ENCODE results near the gene OLFM3. TPM values are rescaled to one million over a fixed set of nuclear protein-coding genes. Genes with fewer than 3 reads are reported as not detected.

The OLFM3 gene
- polyA plus RNA-seq, 4 donors: 1.2 to 31.6 (median 26.1) TPM

DNA sequence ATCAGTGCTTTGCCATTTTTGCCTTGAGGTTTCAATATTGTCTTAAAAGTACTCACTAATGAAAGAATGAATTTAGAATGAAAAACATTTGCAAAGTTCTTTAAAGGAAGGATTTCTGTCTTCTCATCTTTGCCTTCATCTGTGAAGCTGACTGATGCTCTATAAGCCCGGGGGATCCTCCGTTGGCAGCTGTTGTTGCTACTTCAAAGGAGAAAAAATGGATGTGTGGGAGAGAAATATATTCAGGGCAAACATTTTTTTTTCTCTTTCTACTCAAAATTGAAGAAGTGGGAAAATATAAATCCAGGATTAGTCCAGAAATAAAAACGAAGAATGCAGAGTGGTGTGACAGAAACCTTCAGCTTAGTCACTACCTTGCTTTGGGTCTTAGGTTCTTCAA lies 142.5 kb downstream of the OLFM3 start:
- no peak for DNase-seq (ENCODE audit: low read depth in 4 of 4, low spot score in 3 of 4)

DNA sequence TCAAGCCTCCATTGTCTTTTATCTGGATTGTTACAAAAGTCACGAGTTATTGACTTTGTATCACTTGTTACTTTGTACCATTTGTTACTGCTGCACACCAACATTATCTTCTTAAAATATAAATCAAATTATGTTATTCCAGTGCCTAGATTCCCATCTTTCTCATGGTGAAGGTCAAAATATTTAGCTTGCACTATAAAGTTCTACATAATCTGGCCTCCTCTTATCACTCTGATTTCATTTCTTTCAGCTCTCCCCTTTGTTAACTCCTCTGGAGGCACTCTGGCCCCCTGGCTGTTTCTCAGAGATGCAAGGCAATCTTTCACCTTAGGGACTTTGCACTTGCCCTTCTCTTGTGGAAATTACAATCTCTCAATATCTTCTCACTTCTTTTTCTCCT lies 143.8 kb downstream of the OLFM3 start:
- no peak for DNase-seq (ENCODE audit: low read depth in 4 of 4, low spot score in 3 of 4)

DNA sequence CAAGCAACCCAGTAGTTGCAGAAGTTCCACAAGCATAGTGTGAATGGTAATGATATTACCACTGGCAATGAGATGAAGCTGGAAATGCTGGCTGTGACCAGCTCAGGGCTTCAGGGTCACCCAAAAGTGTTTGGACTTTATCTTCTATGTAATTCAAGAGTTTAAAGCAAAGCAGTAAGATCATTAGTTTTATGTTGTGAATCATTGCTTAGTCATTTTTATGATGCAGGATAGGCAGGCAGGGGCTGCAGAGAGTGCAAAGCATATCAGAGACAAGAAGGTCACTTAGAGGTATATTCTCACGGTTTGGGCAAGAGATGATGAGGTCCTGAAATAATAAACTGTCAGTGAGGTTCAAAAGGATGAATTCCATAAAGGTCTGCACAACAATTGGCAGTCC lies 147.4 kb downstream of the OLFM3 start:
- no peak for DNase-seq (ENCODE audit: low read depth in 4 of 4, low spot score in 3 of 4)

DNA sequence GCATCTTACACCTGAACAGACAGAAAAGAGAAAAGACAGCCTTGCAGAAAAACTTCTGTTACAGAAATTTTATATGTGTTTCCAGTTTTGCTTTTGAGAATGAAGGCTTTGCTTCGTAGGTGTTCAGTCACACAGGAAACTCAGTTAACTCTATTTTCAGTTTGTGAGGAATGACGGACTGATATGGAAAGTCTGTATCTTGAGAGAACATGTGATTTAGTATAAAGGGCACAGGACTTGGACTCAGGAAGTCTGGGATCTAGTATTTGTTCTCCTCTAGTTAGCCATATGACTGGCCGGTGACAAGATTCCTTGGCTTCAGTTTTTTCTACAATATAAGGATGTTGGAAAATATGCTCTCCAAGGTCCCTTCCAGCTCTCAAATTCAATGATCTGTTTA lies 149.1 kb downstream of the OLFM3 start:
- no peak for DNase-seq (ENCODE audit: low read depth in 4 of 4, low spot score in 3 of 4)

DNA sequence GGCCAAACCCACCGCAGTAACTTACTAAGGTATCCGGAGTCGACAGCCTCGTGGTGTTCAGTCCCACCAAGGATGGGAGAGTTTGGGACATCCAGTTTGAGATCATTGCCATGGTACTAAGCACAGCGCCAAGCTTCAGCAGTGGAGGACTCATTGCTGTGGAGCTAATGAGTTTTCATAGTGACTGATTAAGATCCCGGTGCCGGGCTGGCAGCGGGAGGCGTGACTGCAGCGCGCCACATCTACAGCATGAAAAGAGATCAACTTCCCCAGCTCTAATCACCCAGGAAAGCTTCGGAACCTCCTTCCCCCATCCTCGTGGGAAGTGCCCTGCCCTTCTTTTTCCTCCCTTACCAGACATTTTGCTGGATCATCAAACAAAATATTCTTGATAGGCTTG lies 149.9 kb downstream of the OLFM3 start:
- peak; percentile 14 to 29 (median 24) for DNase-seq (ENCODE audit: low read depth in 4 of 4, low spot score in 3 of 4)

DNA sequence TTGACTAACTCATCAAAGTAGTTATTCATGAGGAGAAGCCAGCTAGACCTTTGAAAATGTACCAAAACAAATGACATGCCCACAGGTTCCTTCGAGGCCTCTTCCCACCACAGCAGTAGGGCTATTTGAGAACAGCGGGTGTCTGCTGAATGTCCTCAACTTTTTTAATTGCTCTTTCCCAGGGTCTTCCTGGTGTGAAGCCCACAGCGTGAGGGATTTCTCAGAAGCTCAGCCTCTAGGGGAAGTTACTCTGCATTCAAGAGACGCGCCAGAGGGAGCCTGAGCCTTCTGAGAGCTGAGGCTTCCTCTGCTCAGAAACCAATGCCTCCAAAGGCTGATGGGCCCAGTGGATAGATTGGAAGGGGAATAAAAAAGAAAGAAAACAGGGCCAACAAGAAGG lies 153.6 kb downstream of the OLFM3 start:
- DNase-seq (ENCODE audit: low read depth in 4 of 4, low spot score in 3 of 4): no peak

DNA sequence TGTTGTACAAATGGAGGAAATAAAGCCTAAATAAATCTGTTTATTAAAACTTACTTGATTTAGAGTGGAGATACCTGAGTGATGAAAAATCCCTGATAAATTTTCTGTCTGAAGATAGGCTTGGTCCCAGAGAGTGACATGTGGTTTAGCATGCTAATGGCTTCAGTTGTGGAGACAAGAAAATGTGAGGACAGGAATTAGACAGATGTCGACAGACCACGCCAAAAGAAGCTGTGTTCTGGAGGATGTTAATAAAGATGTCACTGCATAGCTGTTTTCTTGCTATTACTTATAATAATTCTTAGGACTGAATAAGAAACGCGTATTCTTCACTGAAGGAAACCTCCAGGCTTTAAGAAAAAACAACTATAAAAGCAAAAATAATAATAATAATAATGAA lies 154.9 kb downstream of the OLFM3 start:
- no peak for DNase-seq (ENCODE audit: low read depth in 4 of 4, low spot score in 3 of 4)

DNA sequence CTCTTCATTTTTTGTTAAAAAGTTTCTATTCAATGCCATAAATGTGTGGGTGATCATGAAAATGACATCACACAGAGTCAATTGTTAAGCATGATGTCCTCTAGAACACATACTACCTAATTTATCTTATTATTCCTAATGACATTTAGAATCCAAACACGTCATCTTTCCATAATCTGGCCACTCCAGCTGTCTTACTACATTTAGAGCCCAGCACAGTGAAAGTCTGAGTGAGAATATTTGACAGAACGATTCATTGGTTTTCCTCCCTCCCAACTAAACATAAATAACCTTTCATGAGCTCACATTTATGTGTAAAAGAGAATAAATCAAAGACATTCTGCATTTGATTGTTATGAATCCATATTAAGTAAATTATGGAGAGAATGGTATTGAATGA lies 160.7 kb downstream of the OLFM3 start:
- no peak for DNase-seq (ENCODE audit: low read depth in 4 of 4, low spot score in 3 of 4)

DNA sequence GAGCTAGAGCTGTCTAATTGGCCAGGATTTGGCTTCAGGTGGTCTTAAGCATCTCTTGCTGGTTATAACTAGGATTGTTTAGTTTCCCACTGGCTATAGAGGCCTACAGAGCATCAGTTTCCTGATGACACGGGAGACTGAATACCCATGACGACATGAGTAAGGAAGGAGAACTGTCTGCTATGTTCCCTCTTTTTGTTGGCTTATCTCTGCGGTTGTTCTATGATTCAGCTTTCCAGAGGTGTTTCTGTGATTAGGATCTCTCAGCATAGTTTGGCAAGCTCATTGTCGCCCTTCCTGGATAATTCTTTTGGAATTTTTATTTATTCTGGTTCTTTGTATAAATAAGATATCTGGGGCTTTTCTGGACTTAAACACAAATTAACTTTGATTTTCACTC lies 163.4 kb downstream of the OLFM3 start:
- no peak for DNase-seq (ENCODE audit: low read depth in 4 of 4, low spot score in 3 of 4)

DNA sequence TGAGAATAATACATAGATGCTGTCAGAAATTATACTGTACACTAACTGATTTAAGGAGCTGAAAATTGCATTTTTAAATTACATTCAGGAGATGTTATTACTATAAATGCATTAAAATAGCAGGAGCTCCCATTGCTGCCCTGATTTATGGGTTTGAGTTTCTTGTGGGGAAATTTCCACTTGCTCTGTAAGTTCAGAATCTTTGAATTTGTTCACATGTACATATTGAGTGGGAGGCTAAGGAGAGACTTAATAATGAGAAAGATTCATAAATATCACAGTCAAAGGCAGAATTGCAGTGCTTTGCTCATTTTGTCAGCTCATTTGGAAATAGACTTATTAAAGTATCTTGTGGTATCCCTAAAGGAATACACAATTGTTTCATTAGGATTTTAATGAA lies 170.3 kb downstream of the OLFM3 start:
- no peak for DNase-seq (ENCODE audit: low read depth in 4 of 4, low spot score in 3 of 4)

DNA sequence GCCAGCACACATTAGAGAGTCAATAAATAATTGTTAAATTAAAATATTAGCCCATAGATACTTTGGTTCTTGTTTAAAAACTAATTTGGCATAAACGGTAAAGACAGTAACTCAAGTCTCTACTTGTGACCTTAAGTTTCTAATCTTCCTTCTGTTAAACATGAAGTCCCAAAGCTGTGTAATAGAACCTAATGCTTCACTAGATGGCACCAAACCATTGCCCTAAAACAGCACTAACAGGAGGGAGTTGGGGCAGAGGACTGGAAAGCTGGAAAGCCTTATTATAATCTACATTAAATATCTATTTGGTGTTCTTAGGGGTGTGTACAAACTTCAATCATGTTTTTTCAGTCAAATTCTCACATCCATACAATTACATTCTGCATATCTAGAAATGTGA lies 176.7 kb downstream of the OLFM3 start:
- DNase-seq (ENCODE audit: low read depth in 4 of 4, low spot score in 3 of 4): peak; percentile 21 to 37 (median 28)

DNA sequence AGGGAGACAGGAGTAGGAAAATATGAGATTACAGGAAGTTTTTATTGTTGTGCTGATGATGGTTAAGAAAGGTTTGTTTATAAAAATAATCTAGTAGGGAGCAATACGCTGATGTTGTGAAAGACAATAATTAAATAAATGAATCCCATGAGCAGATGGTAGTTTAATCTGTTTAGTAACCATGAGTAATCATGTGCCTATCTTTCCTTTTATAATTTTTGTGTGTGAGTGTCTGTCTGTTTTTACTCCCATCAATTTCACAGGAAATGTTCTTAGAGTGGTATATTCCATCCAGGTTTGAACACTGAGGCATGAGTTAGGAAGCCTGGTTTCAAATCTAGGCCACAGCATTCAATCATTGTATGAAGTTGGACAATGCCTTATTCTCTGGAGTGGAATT lies 180.5 kb downstream of the OLFM3 start:
- no peak for DNase-seq (ENCODE audit: low read depth in 4 of 4, low spot score in 3 of 4)

DNA sequence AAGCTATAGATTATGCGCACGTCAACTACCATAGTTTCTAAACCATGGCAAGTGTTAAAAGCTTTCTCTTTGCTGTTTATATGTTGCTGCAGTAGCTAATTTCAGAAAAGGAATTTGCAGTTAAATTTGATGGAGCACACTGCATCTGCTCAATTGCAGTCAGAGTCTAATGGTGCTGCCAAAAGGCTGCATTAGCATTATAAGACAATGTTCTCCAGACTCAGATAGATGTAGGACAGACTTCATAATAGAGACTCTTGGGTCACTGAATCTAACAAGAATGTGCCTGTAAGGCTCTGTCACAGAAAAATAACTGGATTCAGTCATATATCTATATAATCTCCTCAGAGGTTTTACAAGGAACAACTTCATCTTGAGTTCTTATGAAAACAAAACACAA lies 198.3 kb downstream of the OLFM3 start:
- DNase-seq (ENCODE audit: low read depth in 4 of 4, low spot score in 3 of 4): no peak

DNA sequence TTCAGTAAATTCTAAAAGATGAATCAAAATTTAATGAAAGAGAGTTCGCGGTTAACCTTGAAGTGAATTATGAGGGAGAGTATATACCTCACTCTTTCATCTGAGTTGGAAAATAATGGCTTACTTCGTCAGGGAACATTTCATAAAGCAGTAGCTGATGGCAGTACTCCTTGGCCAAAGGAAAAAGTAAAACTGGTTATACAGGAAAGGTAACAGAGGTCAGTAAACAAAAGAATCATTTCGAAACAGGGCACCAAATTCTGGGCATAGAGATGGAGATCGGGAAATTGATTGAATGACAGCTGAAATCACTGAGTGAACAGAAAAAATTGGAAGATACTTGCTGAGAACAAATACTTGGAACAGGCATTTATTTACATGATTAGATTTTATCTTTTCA lies 199.0 kb downstream of the OLFM3 start:
- DNase-seq (ENCODE audit: low read depth in 4 of 4, low spot score in 3 of 4): no peak

DNA sequence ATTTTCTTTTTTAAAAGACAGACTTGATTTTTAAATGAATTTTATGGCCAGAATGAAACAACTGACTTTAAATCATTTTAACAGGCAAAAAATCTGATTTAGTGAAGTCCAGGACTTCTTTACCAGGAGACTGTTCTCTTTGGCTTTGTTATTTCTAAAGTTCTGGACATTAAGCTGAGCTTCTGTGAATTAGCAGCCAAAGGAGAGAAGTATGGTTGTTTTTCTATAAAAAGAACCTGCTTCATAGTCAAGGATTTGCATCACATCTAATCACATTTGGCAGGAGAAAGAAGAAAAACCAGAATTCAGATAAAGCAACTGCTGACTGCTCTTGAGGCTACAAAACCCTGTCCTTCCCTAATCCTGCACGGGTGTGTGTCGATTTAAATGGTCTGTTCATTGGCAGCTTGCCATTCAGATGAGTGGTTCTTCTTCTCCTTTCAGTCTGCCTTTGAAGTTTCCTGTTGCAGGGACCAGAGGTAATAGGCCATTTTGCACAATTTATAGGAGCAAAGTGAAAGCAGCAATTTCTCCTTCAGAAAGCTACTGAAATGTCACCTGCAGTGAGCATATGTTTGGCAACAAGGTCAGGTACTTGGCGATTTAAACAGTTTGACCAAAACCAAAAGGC lies 215.4 kb downstream of the OLFM3 start:
- DNase-seq (ENCODE audit: low read depth in 4 of 4, low spot score in 3 of 4): no peak

DNA sequence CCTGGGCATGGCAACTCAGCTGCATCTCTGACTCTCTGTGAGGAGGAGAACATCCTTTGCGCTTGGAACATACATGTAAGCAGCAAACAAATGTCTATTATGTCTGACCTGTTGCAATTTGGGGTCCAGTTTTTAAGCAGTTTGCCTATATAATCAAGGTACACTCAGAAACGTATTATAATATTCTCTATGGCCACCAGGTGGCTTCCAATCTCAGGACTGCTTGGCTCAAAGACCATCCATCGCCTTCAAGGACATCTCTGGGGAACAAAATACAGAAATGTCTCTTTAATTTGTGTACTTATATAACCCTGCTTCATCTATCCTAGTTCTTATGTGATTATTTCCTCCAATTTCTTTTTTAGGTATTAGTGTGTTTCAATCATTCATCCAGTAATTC lies 227.2 kb downstream of the OLFM3 start:
- no peak for DNase-seq (ENCODE audit: low read depth in 4 of 4, low spot score in 3 of 4)

DNA sequence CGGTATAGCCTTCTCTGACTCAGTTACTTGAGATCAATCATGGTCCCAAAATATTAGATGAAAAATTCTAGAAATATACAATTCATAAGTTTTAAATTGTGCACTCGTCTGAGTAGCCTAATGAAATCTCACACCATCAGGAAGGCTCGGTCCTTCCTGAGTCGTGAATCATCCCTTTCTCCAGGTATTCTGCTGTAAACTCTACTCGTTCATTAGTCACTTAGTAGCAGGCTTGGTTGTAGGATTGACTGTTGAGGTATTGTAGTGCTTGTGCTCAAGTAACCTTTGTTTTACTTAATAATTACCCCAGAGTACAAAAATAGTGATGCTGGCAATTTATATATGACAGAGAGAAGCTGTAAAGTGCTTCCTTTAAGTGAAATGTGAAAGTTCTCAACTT lies 238.7 kb downstream of the OLFM3 start:
- DNase-seq (ENCODE audit: low read depth in 4 of 4, low spot score in 3 of 4): no peak

DNA sequence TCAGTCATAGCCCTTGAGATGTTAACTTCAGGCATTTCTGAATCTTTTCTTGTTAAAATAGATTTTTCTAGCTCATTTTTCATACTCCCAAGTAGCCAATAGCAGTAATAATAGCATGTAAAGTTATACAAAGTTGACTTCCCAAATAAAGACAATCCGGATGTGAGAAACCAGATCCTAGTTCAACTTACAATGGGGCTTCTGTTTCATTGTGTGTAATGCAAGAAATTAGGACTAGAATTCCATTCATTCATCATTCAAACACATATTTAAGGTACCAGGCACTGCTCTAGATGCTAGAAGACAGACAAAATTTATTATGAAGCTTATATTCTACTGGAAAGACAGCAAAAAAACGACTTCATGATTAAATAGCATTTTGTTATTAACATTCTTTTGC lies 240.3 kb downstream of the OLFM3 start:
- no peak for DNase-seq (ENCODE audit: low read depth in 4 of 4, low spot score in 3 of 4)

Measured in left renal pelvis (tissue), 4 donors.